ENCODE data around the gene POLR2I. TPM values are rescaled to one million over a fixed set of nuclear protein-coding genes. Genes with fewer than 3 reads are reported as not detected.

The POLR2I gene
- total and polyA plus RNA-seq, 2 of the 13 experiments (the other 11 are each of a cell fraction or from before 2014, with no cell fraction given) = 40.5 to 104 TPM

DNA sequence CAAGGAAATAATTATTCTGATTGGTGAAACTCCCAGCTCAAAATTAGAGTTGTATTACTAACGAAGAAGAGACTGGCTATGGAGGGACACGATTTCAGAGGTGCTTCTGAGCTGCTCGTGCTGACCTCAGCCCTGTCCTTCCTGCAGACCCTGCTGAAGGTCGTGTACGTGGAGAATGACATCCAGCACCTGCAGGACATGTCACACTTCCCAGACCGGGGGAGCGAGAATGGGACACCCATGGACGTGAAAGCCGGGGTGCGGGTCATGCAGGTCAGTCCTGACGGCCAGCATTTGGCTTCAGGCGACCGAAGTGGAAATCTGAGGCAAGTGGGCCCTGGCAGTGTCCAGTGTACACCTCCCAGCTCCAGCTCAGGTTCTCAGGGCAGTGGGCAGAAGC is 31.8 kb downstream of the POLR2I start (continued):
- no peak for TF ChIP-seq RFXAP (CRISPR knock-in tag; IDR thresholded peaks at IDR 0.05; ENCODE audit: borderline replicate concordance)
- TF ChIP-seq ZNF124 (CRISPR knock-in tag; IDR thresholded peaks at IDR 0.05) = no peak
- no peak for TF ChIP-seq ATRX (CRISPR knock-in tag; IDR thresholded peaks at IDR 0.05; ENCODE audit: borderline replicate concordance)
- TF ChIP-seq HES4 (CRISPR knock-in tag; IDR thresholded peaks at IDR 0.05; ENCODE audit: borderline replicate concordance) = no peak
- no peak for TF ChIP-seq AKNA (CRISPR knock-in tag; IDR thresholded peaks at IDR 0.05; ENCODE audit: borderline replicate concordance)

- WGBS (ENCODE audit: low lambda C conversion rate) = 96% methylated on average over 7 of the region's 7 CpGs
- ATAC-seq = no peak
- no peak overlapping the region for H3K27ac ChIP-seq (ENCODE audit: extremely low read length, insufficient read depth, low read length)
- peaks cover 13% of the 10 kb centered on the region for H3K4me1 ChIP-seq (ENCODE audit: insufficient read depth, low read length)
- ChIA-PET POLR2A (no interaction called here), CTCF (ENCODE audit: low intra/inter-chr PET ratio, low total read pairs) (no interaction called here)
- H3K9ac ChIP-seq (ENCODE audit: insufficient read depth, low read depth, low read length) = no peak overlapping the region
- no peaks in the 10 kb centered on the region for H4K20me1 ChIP-seq (ENCODE audit: insufficient read depth, low read length)
- H3K27me3 ChIP-seq (ENCODE audit: control insufficient read depth in 1 of 2, insufficient read depth in 2 of 2, low read length in 2 of 2) = no peaks in the 10 kb centered on the region
- H2AFZ ChIP-seq (ENCODE audit: low read length) = no peak overlapping the region
- H3K9me3 ChIP-seq (ENCODE audit: low read length) = no peaks in the 10 kb centered on the region
- peaks cover 16 to 44% of the 10 kb centered on the region in 2 experiments for H3K36me3 ChIP-seq (replicated peaks in 1 of 2; ENCODE audit: control insufficient read depth in 1 of 2, insufficient read depth in 2 of 2, low read length in 2 of 2)
- in situ Hi-C loops (cut with HindIII; ENCODE audit: extremely low pct_ligation_motif_present, low pct_unique_long_range_greater_than_20kb) = no loop called here
- H3K4me2 ChIP-seq (ENCODE audit: low read depth, low read length) = no peak overlapping the region
- BruUV-seq (replicated peaks) = no TSS peak
- intact Hi-C loops (cut with micrococcal nuclease; ENCODE audit: unreplicated experiment) = no loop called here
- H3K79me2 ChIP-seq (ENCODE audit: insufficient read depth, low read length) = no peaks in the 10 kb centered on the region
- no peak for DNase-seq (ENCODE audit: low spot score)
- no peak overlapping the region for H3K4me3 ChIP-seq (replicated peaks in 1 of 3; ENCODE audit: insufficient read depth in 1 of 3, low read depth in 2 of 3, low read length in 3 of 3)
- FAIRE-seq = no peak
- TF ChIP-seq POLR2G (IDR thresholded peaks at IDR 0.05; ENCODE audit: low read depth, low read length) = no peak
- no peak for TF ChIP-seq GLMP (CRISPR knock-in tag; IDR thresholded peaks at IDR 0.05; ENCODE audit: borderline replicate concordance)
- TF ChIP-seq ZNF546 (CRISPR knock-in tag; conservative IDR thresholded peaks at IDR 0.05) = no peak
- no peak for TF ChIP-seq NCOA5 (CRISPR knock-in tag; IDR thresholded peaks at IDR 0.05)
- TF ChIP-seq, protein P1, sequence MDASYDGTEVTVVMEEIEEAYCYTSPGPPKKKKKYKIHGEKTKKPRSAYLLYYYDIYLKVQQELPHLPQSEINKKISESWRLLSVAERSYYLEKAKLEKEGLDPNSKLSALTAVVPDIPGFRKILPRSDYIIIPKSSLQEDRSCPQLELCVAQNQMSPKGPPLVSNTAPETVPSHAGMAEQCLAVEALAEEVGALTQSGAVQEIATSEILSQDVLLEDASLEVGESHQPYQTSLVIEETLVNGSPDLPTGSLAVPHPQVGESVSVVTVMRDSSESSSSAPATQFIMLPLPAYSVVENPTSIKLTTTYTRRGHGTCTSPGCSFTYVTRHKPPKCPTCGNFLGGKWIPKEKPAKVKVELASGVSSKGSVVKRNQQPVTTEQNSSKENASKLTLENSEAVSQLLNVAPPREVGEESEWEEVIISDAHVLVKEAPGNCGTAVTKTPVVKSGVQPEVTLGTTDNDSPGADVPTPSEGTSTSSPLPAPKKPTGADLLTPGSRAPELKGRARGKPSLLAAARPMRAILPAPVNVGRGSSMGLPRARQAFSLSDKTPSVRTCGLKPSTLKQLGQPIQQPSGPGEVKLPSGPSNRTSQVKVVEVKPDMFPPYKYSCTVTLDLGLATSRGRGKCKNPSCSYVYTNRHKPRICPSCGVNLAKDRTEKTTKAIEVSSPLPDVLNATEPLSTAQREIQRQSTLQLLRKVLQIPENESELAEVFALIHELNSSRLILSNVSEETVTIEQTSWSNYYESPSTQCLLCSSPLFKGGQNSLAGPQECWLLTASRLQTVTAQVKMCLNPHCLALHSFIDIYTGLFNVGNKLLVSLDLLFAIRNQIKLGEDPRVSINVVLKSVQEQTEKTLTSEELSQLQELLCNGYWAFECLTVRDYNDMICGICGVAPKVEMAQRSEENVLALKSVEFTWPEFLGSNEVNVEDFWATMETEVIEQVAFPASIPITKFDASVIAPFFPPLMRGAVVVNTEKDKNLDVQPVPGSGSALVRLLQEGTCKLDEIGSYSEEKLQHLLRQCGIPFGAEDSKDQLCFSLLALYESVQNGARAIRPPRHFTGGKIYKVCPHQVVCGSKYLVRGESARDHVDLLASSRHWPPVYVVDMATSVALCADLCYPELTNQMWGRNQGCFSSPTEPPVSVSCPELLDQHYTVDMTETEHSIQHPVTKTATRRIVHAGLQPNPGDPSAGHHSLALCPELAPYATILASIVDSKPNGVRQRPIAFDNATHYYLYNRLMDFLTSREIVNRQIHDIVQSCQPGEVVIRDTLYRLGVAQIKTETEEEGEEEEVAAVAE (CRISPR knock-in tag; IDR thresholded peaks at IDR 0.05; ENCODE audit: borderline replicate concordance) = no peak
- TF ChIP-seq ZNF24 (IDR thresholded peaks at IDR 0.05) = no peak
- TF ChIP-seq TBP (CRISPR knock-in tag; IDR thresholded peaks at IDR 0.05) = no peak
- TF ChIP-seq ZNF660 (CRISPR knock-in tag; IDR thresholded peaks at IDR 0.05; ENCODE audit: borderline replicate concordance, low read depth) = no peak
- TF ChIP-seq WIZ (CRISPR knock-in tag; IDR thresholded peaks at IDR 0.05) = no peak
- no peak for TF ChIP-seq RCOR2 (CRISPR knock-in tag; IDR thresholded peaks at IDR 0.05)
Observed at GRCh38 chr19:36081894-36082293, 32.8 kb downstream of the POLR2I start.
